Measurements from ENCODE around the gene RPL37A.

GRCh38 chr2:216532562-216532961 is 33.9 kb downstream of the RPL37A start:
- TF ChIP-seq CTCF (IDR thresholded peaks at IDR 0.05) (no peak), EZH2 (IDR thresholded peaks at IDR 0.05) (no peak)
